Astrocyte (in vitro differentiated cells and primary cell): ENCODE data around the gene AP1B1. TPM values are rescaled to one million over a fixed set of nuclear protein-coding genes. Genes with fewer than 3 reads are reported as not detected.
A peak's percentile ranks its signal among the peaks of the same experiment; 100 is the strongest.

Source experiments
- DNase-seq: peaks from one replicate; pipeline ENCODE4 v3.0.0-alpha.2; 2010; ENCODE audit warnings: low read depth
- FAIRE-seq: peaks from 2 replicates; lab custom pipeline; 2011; peaks lifted over from hg19 to GRCh38; lab: Jason Lieb, UNC
- H2AFZ ChIP-seq: 2 replicates; pipeline ENCODE4 v1.6.0; 2012; ENCODE audit warnings: low read depth, low read length, inconsistent platforms
- H3K27ac ChIP-seq: 2 replicates; pipeline ENCODE4 v1.5.1; 2011; ENCODE audit warnings: low read depth, low read length, inconsistent platforms
- H3K27me3 ChIP-seq: 2 replicates; pipeline ENCODE4 v1.6.0; 2011; ENCODE audit warnings: low read length, inconsistent platforms; ENCODE audit not compliant: insufficient read depth
- H3K36me3 ChIP-seq: 2 replicates; pipeline ENCODE4 v1.5.1; 2011; ENCODE audit warnings: low read length, inconsistent platforms; ENCODE audit not compliant: insufficient read depth
- H3K4me1 ChIP-seq: 2 replicates; pipeline ENCODE4 v1.5.1; 2011; ENCODE audit warnings: low read length, inconsistent platforms; ENCODE audit not compliant: insufficient read depth
- H3K4me2 ChIP-seq: 2 replicates; pipeline ENCODE4 v1.6.0; 2012; ENCODE audit warnings: low read length, inconsistent platforms
- H3K4me3 ChIP-seq: 2 replicates; pipeline ENCODE4 v1.5.1; 2011; ENCODE audit warnings: low read depth, mild to moderate bottlenecking, low read length, inconsistent platforms; ENCODE audit not compliant: insufficient read depth
- H3K79me2 ChIP-seq: 2 replicates; pipeline ENCODE4 v1.6.0; 2012; ENCODE audit warnings: mild to moderate bottlenecking, low read length, inconsistent platforms; ENCODE audit not compliant: insufficient read depth
- H3K9ac ChIP-seq: 2 replicates; pipeline ENCODE4 v1.6.0; 2012; ENCODE audit warnings: mild to moderate bottlenecking, low read length, inconsistent platforms
- H3K9me3 ChIP-seq: 2 replicates; pipeline ENCODE4 v1.5.1; 2012; ENCODE audit warnings: low read depth, mild to moderate bottlenecking, low read length, inconsistent platforms; ENCODE audit not compliant: insufficient read depth
- H4K20me1 ChIP-seq: 2 replicates; pipeline ENCODE4 v1.6.0; 2012; ENCODE audit warnings: low read length, inconsistent platforms; ENCODE audit not compliant: insufficient read depth
- H3K27ac Mint-ChIP-seq: one replicate; pipeline ENCODE4 v1.8.0; 2021; ENCODE audit warnings: mild to moderate bottlenecking, mixed read lengths; ENCODE audit not compliant: unreplicated experiment
- H3K27me3 Mint-ChIP-seq: one replicate; pipeline ENCODE4 v1.8.0; 2021; ENCODE audit warnings: low read depth, mixed read lengths; ENCODE audit not compliant: unreplicated experiment
- H3K36me3 Mint-ChIP-seq: one replicate; pipeline ENCODE4 v1.8.0; 2021; ENCODE audit warnings: low read depth, mixed read lengths; ENCODE audit not compliant: unreplicated experiment
- H3K4me1 Mint-ChIP-seq: one replicate; pipeline ENCODE4 v1.8.0; 2021; ENCODE audit warnings: low read depth, mixed read lengths; ENCODE audit not compliant: unreplicated experiment
- H3K4me3 Mint-ChIP-seq: one replicate; pipeline ENCODE4 v1.8.0; 2021; ENCODE audit warnings: mild to moderate bottlenecking, moderate library complexity, mixed read lengths; ENCODE audit not compliant: unreplicated experiment
- H3K9me3 Mint-ChIP-seq: one replicate; pipeline ENCODE4 v1.8.0; 2021; ENCODE audit warnings: mild to moderate bottlenecking, mixed read lengths; ENCODE audit not compliant: unreplicated experiment
- CTCF ChIP-seq: IDR thresholded peaks from 2 replicates; pipeline ENCODE4 v1.5.1; 2011; ENCODE audit warnings: low read depth, mild to moderate bottlenecking, inconsistent platforms, low read length, moderate library complexity; ENCODE audit not compliant: insufficient read depth
- EZH2 ChIP-seq: IDR thresholded peaks from 2 replicates; pipeline ENCODE4 v1.6.1; 2012; ENCODE audit warnings: mild to moderate bottlenecking, low read length, inconsistent platforms; ENCODE audit not compliant: insufficient read depth
- total RNA-seq: library from RNA; stranded (reverse); gene quantifications from 2 replicates; pipeline ENCODE4 v1.2.1, GENCODE V29; 2021

The AP1B1 gene
- total RNA-seq, 1 donor from 2014 or later: 69.5 TPM

GRCh38 chr22:29310863-29311339 lies 77.5 kb downstream of the AP1B1 start:
- no peak overlapping the region for H3K4me3 Mint-ChIP-seq
- Histone ChIP-seq H3K9me3 (no peaks in the 10 kb centered on the region), H3K27ac (peak overlapping the region; percentile 83), H3K9ac (peak overlapping the region; percentile 83), H3K4me3 (peak overlapping the region; percentile 21), H3K4me1 (peaks cover 58% of the 10 kb centered on the region), H3K79me2 (peaks cover 34% of the 10 kb centered on the region), H4K20me1 (peaks cover 36% of the 10 kb centered on the region), H3K36me3 (no peaks in the 10 kb centered on the region), H3K27me3 (peaks cover 24% of the 10 kb centered on the region), H2AFZ (no peak overlapping the region), H3K4me2 (peak overlapping the region; percentile 85)
- H3K9me3 Mint-ChIP-seq: no peaks in the 10 kb centered on the region
- peaks cover 17% of the 10 kb centered on the region for H3K27me3 Mint-ChIP-seq
- peaks cover 11% of the 10 kb centered on the region for H3K36me3 Mint-ChIP-seq
- peak overlapping the region; percentile 58 for H3K27ac Mint-ChIP-seq
- no peak for TF ChIP-seq CTCF
- TF ChIP-seq EZH2: no peak
- FAIRE-seq (no peak), DNase-seq (peak; percentile 90)
- H3K4me1 Mint-ChIP-seq: peaks cover 8% of the 10 kb centered on the region

- H3K27me3 Mint-ChIP-seq: peaks cover 17% of the 10 kb centered on the region
- no peaks in the 10 kb centered on the region for H3K36me3 ChIP-seq
- DNase-seq: no peak
- no peaks in the 10 kb centered on the region for H3K9me3 Mint-ChIP-seq
- peaks cover 22% of the 10 kb centered on the region for H3K27me3 ChIP-seq
- no peak overlapping the region for H2AFZ ChIP-seq
- peaks cover 59% of the 10 kb centered on the region for H3K4me1 ChIP-seq
- H3K4me2 ChIP-seq: peak overlapping the region; percentile 85
- peak overlapping the region; percentile 58 for H3K27ac Mint-ChIP-seq
- H3K79me2 ChIP-seq: peaks cover 34% of the 10 kb centered on the region
- no peak overlapping the region for H3K4me3 ChIP-seq
- no peaks in the 10 kb centered on the region for H3K9me3 ChIP-seq
- peaks cover 11% of the 10 kb centered on the region for H3K36me3 Mint-ChIP-seq
- H3K9ac ChIP-seq: peak overlapping the region; percentile 83
- no peak for TF ChIP-seq CTCF
- no peak for TF ChIP-seq EZH2
- H3K4me1 Mint-ChIP-seq: peaks cover 8% of the 10 kb centered on the region
- FAIRE-seq: no peak
- peak overlapping the region; percentile 83 for H3K27ac ChIP-seq
- H3K4me3 Mint-ChIP-seq: no peak overlapping the region
- peaks cover 36% of the 10 kb centered on the region for H4K20me1 ChIP-seq
Measured at GRCh38 chr22:29310065-29310862, 78.1 kb downstream of the AP1B1 start.
